Body of pancreas (tissue), 4 donors: ENCODE measurements around the gene LY6G5C.

ENCODE experiments used
- POLR2A ChIP-seq, 3 donors: fragments of 450-650 bp; IDR thresholded peaks; one replicate each; pipeline ENCODE4 v1.6.1; 2016; ENCODE audit warnings: antibody characterized with exemption in 3 of 3, mild to moderate bottlenecking in 2 of 3
- TF ChIP-seq, protein P1 (sequence below), 7 experiments: fragments of 450-650 bp in 4 of 7; fragments of 200-600 bp in 3 of 7; sonication (generic) in 3 of 7; IDR thresholded peaks; one replicate each; pipeline ENCODE4 v1.5.1; 2016 to 2019; ENCODE audit warnings: antibody characterized with exemption in 7 of 7

GRCh38 chr6:31660381-31661261 is 20.2 kb downstream of the LY6G5C start, which contains the start of gene C6orf47:
- peak; percentile 85 to 89 (median 87) for TF ChIP-seq POLR2A (IDR thresholded peaks at IDR 0.05)
- TF ChIP-seq, protein P1, sequence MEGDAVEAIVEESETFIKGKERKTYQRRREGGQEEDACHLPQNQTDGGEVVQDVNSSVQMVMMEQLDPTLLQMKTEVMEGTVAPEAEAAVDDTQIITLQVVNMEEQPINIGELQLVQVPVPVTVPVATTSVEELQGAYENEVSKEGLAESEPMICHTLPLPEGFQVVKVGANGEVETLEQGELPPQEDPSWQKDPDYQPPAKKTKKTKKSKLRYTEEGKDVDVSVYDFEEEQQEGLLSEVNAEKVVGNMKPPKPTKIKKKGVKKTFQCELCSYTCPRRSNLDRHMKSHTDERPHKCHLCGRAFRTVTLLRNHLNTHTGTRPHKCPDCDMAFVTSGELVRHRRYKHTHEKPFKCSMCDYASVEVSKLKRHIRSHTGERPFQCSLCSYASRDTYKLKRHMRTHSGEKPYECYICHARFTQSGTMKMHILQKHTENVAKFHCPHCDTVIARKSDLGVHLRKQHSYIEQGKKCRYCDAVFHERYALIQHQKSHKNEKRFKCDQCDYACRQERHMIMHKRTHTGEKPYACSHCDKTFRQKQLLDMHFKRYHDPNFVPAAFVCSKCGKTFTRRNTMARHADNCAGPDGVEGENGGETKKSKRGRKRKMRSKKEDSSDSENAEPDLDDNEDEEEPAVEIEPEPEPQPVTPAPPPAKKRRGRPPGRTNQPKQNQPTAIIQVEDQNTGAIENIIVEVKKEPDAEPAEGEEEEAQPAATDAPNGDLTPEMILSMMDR (IDR thresholded peaks at IDR 0.05): no peak
